ENCODE data around the gene FMN2.
A peak's percentile ranks its signal among the peaks of the same experiment; 100 is the strongest.

FMN2 gene

GRCh38 chr1:240194120-240194519, 102.4 kb downstream of the FMN2 start:
- no peak for DNase-seq (ENCODE audit: low spot score)
- no peak for FAIRE-seq

- DNase-seq (ENCODE audit: low spot score) (no peak), FAIRE-seq (no peak)
These were observed 106.7 kb downstream of the FMN2 start for GRCh38 chr1:240198376-240198775.

- no peak for DNase-seq (ENCODE audit: low spot score)
- no peak for FAIRE-seq
These were observed 108.3 kb downstream of the FMN2 start for GRCh38 chr1:240199758-240200645.

- no peak for DNase-seq (ENCODE audit: low spot score)
- no peak for FAIRE-seq
These were observed 110.2 kb downstream of the FMN2 start for GRCh38 chr1:240201931-240202330.

- no peak for FAIRE-seq
- no peak for DNase-seq (ENCODE audit: low spot score)
These were observed 115.5 kb downstream of the FMN2 start for GRCh38 chr1:240207073-240207709.

- DNase-seq (ENCODE audit: low spot score) (no peak), FAIRE-seq (peak; percentile 87)
These were observed 118.3 kb downstream of the FMN2 start for GRCh38 chr1:240210026-240210425.

DNA sequence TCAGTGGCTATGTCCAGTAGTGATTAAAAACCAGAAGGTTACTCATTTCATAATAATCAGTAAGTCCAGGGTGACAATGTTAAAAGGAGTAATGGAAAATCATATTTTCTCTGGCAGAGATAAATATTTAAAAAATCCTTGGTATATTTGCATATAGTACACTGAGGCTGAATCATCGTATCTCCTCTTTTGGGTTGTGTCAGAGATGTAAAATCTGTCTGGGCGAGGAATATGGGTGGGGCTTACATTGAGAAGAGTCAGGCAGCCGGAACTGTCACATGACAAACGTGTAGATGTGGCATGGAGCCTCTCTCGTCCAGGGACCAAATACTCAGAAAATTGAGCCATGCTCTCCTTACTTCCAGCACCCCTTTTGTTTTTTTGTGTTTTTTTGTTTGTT, 120.9 kb downstream of the FMN2 start:
- FAIRE-seq (no peak), DNase-seq (ENCODE audit: low spot score) (no peak)

DNA sequence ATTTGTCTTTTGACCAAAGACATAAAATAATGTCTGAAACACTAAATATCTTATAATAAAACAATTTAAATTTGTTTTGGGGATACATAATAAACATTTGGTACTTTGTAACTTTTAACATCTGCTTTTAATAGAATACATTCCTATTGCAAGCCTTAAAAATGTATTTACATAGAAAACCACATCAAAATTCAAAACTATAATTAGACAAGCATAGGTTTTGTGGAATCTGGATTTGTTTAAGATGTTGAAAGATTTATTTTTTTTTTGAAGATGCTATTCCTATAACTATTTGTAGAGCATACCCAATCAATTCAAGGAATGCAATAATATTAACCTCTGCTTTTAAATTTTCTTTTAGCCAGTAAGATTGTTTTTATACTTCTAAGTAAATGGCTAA, 125.7 kb downstream of the FMN2 start:
- no peak for FAIRE-seq
- no peak for DNase-seq (ENCODE audit: low spot score)

- DNase-seq (ENCODE audit: low spot score) = no peak
- no peak for FAIRE-seq
These were observed 127.4 kb downstream of the FMN2 start for GRCh38 chr1:240219104-240219503.

GRCh38 chr1:240226102-240226501, 134.4 kb downstream of the FMN2 start:
- FAIRE-seq (no peak), DNase-seq (ENCODE audit: low spot score) (no peak)

DNA sequence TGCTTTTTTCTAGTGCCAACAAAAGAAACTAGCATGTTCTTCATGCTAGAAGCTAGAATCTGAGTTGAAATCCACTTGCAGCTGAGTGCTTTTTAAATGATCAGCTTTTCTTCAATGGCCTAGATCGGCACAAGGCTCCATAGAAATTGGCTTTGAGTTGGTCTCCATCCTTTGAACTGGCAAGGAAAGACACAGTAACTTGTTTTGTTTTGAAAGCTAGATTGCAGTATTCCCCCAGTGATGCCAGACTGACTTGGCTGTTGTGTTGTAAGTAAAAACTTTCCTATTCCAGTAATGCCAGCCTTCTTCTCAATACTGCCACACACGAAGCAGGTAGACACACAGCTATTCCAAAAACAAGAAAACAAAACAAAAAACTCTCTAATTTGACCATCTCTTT, 139.1 kb downstream of the FMN2 start:
- no peak for DNase-seq (ENCODE audit: low spot score)
- no peak for FAIRE-seq

DNA sequence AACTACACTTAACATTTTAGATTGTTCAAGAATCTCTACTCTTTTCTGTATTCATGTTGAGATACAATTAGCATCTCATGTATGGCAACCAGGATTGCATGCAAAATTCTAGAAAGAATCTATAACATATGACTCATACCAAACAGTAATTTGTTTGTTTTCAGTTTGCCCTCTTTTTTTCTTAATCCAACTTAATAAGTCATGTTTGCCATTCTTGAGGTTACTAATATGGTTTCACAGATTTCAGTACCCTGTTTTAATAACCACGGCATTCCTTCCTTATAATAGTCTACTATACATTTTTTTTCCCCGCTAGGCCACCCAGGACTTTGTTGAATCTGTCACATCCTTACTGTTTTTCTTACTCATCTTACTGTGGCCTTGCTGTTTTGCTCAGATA, 140.8 kb downstream of the FMN2 start:
- FAIRE-seq (no peak), DNase-seq (ENCODE audit: low spot score) (no peak)

GRCh38 chr1:240234485-240235210, 143.0 kb downstream of the FMN2 start:
- DNase-seq (ENCODE audit: low spot score) = peak; percentile 17
- FAIRE-seq = no peak

- no peak for FAIRE-seq
- no peak for DNase-seq (ENCODE audit: low spot score)
These were observed 144.0 kb downstream of the FMN2 start for GRCh38 chr1:240235521-240236288.

DNA sequence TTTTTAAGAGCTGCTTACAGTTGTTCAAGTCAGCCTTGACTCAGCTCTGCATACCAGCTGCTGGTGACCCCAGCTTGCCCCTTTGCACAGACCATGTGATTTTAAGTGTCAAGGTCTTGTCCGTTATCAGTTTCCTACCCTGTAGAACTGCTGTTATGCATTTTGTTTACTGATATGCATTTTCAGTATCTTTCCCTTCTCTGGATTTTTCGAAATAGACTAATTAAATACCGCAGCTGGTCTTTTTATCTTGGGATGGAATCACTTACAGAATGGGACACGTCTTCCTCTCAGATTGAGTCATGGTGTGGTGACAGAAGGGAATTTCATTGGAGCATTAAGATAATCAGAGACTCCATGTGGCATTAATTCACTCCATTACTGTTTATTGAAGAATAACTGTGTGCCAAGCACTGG, 145.6 kb downstream of the FMN2 start:
- DNase-seq (ENCODE audit: low spot score) = no peak

DNA sequence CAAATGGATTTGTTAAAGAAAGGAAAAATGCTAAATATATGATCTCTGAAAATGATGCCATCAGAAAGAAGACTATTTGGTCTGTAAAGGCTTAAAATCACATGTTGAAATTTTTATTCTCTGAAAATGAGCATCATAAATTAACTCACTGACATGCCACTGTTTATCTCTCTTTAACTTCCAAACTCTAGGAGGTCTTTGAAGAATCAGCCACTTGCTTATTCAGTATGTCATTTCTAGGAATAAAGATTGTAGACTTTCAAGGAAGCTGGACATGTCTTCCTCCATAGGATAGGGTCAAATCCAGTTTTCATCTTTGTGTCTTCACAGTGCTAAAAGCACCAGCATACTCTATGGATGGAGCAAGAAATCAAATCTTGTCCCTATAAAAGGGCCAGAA, 147.6 kb downstream of the FMN2 start:
- no peak for DNase-seq (ENCODE audit: low spot score)
- no peak for FAIRE-seq

More for the DNA sequence above, 145.6 kb downstream of the FMN2 start:
- no peak for FAIRE-seq

DNA sequence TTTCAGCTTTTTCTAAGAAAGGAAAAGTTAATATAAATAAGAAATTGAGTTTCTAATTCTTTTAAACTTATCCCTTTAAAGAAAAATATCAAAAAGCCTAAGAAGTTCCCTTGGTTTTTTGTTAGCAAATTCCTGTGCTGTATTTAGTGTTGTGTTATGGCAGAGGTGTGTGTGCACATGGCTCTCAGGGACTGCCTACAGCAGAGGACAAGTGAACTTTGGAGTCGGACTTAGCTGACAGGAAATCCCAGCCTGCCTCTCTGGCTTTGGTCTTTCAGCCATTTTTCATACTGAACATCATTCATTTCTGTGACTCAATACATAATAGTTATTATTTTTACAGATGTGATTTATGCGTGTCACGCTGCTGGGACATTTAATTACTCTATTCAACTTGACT, 149.6 kb downstream of the FMN2 start:
- DNase-seq (ENCODE audit: low spot score) (no peak), FAIRE-seq (no peak)

GRCh38 chr1:240242601-240243144, 151.0 kb downstream of the FMN2 start:
- FAIRE-seq (peak; percentile 62), DNase-seq (ENCODE audit: low spot score) (peak; percentile 69)

DNA sequence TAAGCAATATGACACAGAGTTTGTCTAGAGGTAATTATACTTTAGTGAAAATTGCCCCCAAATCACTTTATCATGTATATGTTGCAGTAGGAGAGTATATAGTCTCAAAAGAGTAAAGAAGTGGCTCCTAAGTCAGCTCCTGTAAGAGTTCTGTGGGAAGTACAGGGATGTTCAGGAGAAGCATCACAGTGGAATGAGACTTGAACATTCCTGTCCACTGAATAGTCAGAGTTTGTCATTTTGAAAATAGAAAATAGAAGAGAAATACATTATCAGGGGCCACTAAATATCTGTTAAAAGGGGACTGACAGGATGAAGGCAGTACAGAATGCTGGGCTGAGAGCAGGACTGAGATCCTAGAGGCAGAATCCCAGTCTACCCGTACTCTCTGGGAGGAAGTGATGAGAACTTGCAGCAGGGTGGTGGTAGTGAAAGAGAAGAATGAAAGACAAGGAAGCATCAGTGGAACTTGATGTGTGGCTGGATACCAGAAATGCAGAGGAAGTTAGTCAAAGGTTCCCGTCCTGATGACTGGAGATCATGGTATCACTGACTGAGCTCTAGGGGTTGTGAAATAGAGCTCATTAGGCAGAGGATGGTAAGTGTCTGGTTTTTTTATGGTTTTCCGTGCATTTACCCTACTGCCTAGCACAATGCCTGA, 153.4 kb downstream of the FMN2 start:
- DNase-seq (ENCODE audit: low spot score) (no peak), FAIRE-seq (no peak)

- no peak for DNase-seq (ENCODE audit: low spot score)
- no peak for FAIRE-seq
These were observed 153.9 kb downstream of the FMN2 start for GRCh38 chr1:240245629-240246020.

DNA sequence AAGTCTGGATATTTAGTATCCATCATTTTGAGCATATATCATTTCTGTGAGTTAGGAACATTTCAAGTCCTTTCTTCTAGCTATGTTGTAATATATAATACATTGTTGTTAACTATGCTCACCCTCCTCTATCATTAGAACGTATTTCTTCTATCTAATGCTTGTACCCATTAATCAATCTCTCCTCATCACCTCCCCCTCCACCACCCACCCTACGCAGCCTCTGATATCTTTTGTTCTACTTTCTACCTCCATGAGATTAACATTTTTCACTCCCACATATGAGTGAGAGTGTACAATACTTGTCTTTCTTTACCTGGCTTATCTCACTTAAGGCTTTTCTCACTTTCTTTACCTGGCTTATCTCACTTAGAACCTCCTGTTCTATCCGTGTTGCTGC, 156.2 kb downstream of the FMN2 start:
- no peak for FAIRE-seq

More for the DNA sequence above, 156.2 kb downstream of the FMN2 start:
- DNase-seq (ENCODE audit: low spot score) = no peak

Data from urothelium cell line (cell line).